Hippocampal formation (tissue), 2 donors: ENCODE results near the gene MCM8.

ENCODE experiments used
- DNase-seq, 2 donors: peaks; one replicate each; lab custom pipeline; 2025; lab: John Stamatoyannopoulos, UW

MCM8 gene

GRCh38 chr20:5950271-5951031, at the start of gene MCM8, which contains the start of gene TRMT6:
Gene MCM8, plus strand, starts transcription at chr20:5950652. Its CDS starts 1,364 bp downstream, at chr20:5952016.
Gene TRMT6, minus strand, starts transcription at chr20:5950533. Its CDS starts 128 bp downstream, at chr20:5950405.
- DNase-seq = peak; percentile 92

GRCh38 chr20:5900908-5901307, 49.5 kb upstream of the MCM8 start:
- no peak for DNase-seq

GRCh38 chr20:5908981-5909380, 41.5 kb upstream of the MCM8 start:
- no peak for DNase-seq

- DNase-seq = no peak
These were observed 40.3 kb upstream of the MCM8 start for GRCh38 chr20:5910186-5910585.

GRCh38 chr20:5913166-5913565, 37.3 kb upstream of the MCM8 start:
- DNase-seq = no peak

GRCh38 chr20:5914859-5915258, 35.6 kb upstream of the MCM8 start:
- DNase-seq = no peak

- DNase-seq = no peak
These were observed 31.4 kb upstream of the MCM8 start for GRCh38 chr20:5918856-5919625.

- DNase-seq = no peak
These were observed 30.6 kb upstream of the MCM8 start for GRCh38 chr20:5919626-5920544.

- no peak for DNase-seq
These were observed 29.9 kb upstream of the MCM8 start for GRCh38 chr20:5920581-5920980.

GRCh38 chr20:5923493-5923892, 27.0 kb upstream of the MCM8 start:
- DNase-seq = no peak

GRCh38 chr20:5925551-5925950, 24.9 kb upstream of the MCM8 start:
- DNase-seq = no peak

- DNase-seq = no peak
These were observed 22.5 kb upstream of the MCM8 start for GRCh38 chr20:5927749-5928462.

- no peak for DNase-seq
These were observed 21.4 kb upstream of the MCM8 start for GRCh38 chr20:5928836-5929715.

- DNase-seq = no peak
These were observed 19.0 kb upstream of the MCM8 start for GRCh38 chr20:5931411-5931810.

GRCh38 chr20:5932796-5933195, 17.7 kb upstream of the MCM8 start:
- no peak for DNase-seq

- DNase-seq = no peak
These were observed 16.5 kb upstream of the MCM8 start for GRCh38 chr20:5933802-5934436.

GRCh38 chr20:5935384-5935783, 15.1 kb upstream of the MCM8 start:
- DNase-seq = no peak

- DNase-seq = no peak
These were observed 14.2 kb upstream of the MCM8 start for GRCh38 chr20:5936238-5936637.

GRCh38 chr20:5938456-5939029, 11.9 kb upstream of the MCM8 start:
- DNase-seq = no peak

- DNase-seq = no peak
These were observed 4.5 kb upstream of the MCM8 start for GRCh38 chr20:5945963-5946362.
